IPS DF 4.7 (cell line): ENCODE data around the gene ZNF525.
"Not testable (repeated sequence)": the region's sequence is repeated elsewhere in the genome, so short reads cannot be mapped to it uniquely, and the experiment has no call there.

ENCODE experiments used
- DNase-seq: peaks from one replicate; pipeline ENCODE4 v3.0.0-alpha.2; 2013; ENCODE audit warnings: low spot score; ENCODE audit errors: extremely low read depth

Gene ZNF525

DNA sequence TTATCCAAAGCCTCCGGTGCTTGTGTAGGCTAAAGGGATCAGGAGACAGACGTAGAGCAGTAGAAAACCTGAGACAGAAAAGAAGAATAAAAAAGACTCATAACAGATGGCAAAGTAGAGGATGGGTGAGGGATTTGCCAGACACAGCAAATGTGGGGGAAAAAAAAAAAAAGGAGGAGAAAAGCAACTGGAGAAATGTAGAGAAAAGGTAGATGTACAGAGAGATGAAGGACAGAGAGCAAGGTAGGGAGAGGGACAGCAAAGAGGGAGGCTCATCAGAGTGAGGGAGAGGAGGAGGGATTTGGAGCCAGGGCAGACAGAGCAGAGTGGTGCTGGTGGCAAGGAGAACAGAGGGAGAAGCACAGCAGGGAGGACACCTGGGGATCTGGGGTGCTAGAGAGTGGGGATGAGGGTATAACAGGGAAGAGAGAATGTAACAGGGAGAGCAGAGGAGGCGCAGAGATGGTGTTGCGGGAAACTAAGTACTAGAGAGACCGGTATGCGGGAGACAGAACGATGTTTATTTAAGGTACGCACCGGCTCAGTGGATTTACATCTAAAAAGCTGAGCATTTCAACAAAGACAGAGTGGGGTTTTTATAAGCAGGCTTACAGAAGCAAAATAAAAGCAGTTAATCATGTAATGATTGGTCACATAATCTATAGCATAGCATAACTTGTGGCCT, 30.5 kb downstream of the ZNF525 start:
- DNase-seq, result not testable (repeated sequence)

DNA sequence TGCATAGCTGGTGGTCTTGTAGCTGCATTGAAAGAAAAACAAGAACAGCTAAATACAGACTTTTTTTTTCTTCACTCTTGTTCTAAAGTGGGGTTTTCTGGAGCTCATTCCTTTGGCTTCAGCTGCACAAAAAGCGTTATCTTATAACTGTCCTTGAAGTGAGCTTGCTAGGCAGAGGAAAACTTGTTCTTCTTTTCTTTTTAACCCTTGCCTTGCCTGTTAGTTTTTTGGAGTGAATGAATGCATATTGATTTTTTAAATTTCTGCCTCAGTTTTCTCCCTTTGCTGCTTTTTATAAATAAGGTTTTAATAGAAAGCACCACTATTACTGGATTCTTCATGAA, 31.0 kb downstream of the ZNF525 start:
- DNase-seq, result no peak

DNA sequence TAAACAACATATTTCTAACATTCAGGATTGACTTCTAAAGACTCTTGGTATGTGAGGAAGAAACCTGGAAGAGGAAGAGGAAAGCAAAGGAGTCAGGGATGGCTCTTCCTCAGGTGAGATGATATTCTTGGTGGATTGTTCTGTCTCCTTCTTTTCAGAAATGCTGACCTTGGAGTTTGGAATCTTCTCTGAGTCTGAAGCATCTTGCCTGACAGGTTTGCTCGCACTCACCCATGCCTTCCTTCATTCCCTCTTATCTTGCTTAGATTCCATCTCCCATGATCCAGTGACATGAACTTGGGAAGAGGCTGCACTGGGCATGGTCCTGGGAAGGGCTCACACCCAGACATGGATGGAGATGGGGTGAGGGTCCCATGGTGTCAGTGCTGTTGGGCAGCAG, 32.4 kb downstream of the ZNF525 start:
- not testable (repeated sequence) for DNase-seq

GRCh38 chr19:53409505-53410204, 44.1 kb downstream of the ZNF525 start:
- DNase-seq, result no peak

GRCh38 chr19:53420520-53421315, 55.2 kb downstream of the ZNF525 start:
- DNase-seq, result not testable (repeated sequence)

DNA sequence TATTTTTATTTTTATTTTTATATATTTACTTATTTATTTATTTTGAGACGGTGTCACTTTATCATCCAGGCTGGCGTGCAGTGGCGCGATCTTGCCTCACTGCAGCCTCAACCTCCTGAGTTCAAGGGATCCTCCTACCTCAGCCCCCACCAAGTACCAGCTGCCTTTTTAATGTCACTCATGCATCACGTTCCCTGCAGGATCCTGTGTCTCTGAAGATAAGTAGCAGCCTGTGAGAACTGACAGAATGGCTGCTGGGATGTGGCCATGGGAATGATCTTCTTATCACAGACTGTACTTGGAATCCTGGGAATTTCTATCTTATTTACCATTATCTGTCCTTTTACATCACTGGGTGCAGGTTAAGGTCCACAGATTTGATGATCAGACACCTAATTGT, 57.0 kb downstream of the ZNF525 start:
- no peak for DNase-seq

- not testable (repeated sequence) for DNase-seq
Observed at GRCh38 chr19:53423074-53423473, 57.6 kb downstream of the ZNF525 start.

DNA sequence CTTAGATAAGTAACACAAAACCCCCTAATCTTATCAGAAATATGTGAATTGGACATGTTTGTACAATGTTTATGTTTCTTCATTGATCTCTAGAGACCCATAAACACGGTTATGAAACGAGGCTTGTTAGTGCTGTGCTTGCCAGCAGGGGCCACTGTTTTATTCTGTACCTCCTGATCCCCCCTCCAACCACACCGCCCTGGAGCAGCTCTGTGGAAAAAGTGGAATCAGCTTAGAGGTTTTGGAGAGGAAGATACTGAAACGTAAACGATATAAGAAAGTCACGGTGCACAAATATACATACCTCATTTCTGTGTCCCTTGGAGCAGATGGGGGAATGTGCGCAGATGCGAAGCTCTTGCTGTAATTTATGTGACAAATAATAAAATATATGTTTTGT, 58.2 kb downstream of the ZNF525 start:
- not testable (repeated sequence) for DNase-seq

- peak; percentile 91 for DNase-seq
Observed at GRCh38 chr19:53424968-53425597, 59.6 kb downstream of the ZNF525 start.

DNA sequence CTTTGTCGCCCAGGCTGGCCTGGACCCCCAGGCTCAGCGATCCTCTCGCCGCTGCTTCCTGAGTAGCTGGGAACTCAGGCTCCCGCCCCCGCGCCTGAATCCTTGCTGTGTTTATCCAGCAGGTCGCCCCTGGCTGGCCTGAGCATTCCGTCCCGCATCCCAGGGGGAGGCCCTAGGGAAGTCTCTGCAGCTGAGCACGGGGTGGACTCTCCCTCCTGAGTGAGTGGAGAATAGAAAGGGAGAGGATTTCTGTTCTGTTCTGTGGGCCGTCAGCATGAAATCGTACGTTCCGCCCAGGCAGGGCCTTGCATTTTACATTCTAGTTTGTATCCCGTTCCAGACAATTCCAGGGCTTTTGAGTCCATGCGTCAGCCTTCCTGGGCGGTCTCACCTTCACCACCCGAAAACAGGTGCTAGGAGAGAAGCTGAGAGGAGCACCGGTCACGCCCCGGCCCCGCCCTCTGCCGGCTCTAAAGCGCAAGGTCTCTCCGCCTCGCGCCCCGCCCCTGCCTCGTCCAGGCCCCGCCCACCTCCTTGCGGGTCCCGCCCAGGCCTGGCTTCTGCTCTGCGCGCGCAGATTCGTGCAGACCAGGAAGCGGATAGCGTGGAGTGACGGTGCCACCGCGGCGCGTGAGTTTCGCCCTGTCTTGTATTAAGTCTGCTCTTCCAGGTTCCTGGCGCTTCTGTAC, 66.0 kb downstream of the ZNF525 start, which contains the start of gene ZNF761:
ZNF761 (plus strand) TSS at position 586 of the 689 bp plus-strand sequence. CDS start 15,285 bp downstream, outside the sequence.
- peak; percentile 86 for DNase-seq

- DNase-seq, result no peak
Observed at GRCh38 chr19:53432088-53432661, 66.7 kb downstream of the ZNF525 start.
